HFFc6 (cell line): ENCODE data around the gene PMEPA1. TPM values are rescaled to one million over a fixed set of nuclear protein-coding genes. Genes with fewer than 3 reads are reported as not detected.

Experiments
- DNase-seq: peaks from one replicate; pipeline ENCODE4 v3.0.0-alpha.2; 2018
- H3K27ac Mint-ChIP-seq: 2 replicates; pipeline ENCODE4 v1.8.0; 2020; ENCODE audit warnings: mild to moderate bottlenecking, mixed read lengths
- H3K27me3 Mint-ChIP-seq: 2 replicates; pipeline ENCODE4 v1.8.0; 2021; ENCODE audit warnings: mild to moderate bottlenecking, moderate library complexity, mixed read lengths; ENCODE audit not compliant: insufficient read depth
- H3K36me3 Mint-ChIP-seq: 2 replicates; pipeline ENCODE4 v1.8.0; 2021; ENCODE audit warnings: low read depth, mixed read lengths
- H3K4me1 Mint-ChIP-seq: 2 replicates; pipeline ENCODE4 v1.8.0; 2020; ENCODE audit warnings: low read depth, mixed read lengths
- H3K4me3 Mint-ChIP-seq: 2 replicates; pipeline ENCODE4 v1.8.0; 2020; ENCODE audit warnings: mild to moderate bottlenecking, moderate library complexity, mixed read lengths
- H3K9me3 Mint-ChIP-seq: 2 replicates; pipeline ENCODE4 v1.8.0; 2020; ENCODE audit warnings: mild to moderate bottlenecking, mixed read lengths
- CTCF ChIP-seq: fragments of 200-600 bp; sonication (generic); IDR thresholded peaks from 2 replicates; pipeline ENCODE4 v1.5.0; 2021; ENCODE audit warnings: antibody characterized with exemption, mild to moderate bottlenecking
- total RNA-seq, 6 experiments: library from RNA; stranded (reverse); fragmentation: NEBNext Ultra II Directional; extraction: Animal tissue kit (Norgen Biotek cat#: 25700); gene quantifications; 2 replicates in 1 of 6; 3 replicates in 5 of 6; pipeline ENCODE4 v1.2.3, GENCODE V29; 2021

Gene PMEPA1
- total RNA-seq, 6 experiments from 2014 or later: 4.7 to 8.0 (median 5.3) TPM

GRCh38 chr20:57736738-57737347 is 27.0 kb upstream of the PMEPA1 start:
- Mint-ChIP-seq H3K4me3 (no peak overlapping the region), H3K9me3 (no peaks in the 10 kb centered on the region; the same call in 1 of the 2 replicates), H3K36me3 (no peaks in the 10 kb centered on the region), H3K27ac (no peak overlapping the region), H3K27me3 (peaks cover 52% of the 10 kb centered on the region), H3K4me1 (no peaks in the 10 kb centered on the region)
- TF ChIP-seq CTCF: no peak
- DNase-seq: no peak

GRCh38 chr20:57735831-57736737 is 26.3 kb upstream of the PMEPA1 start:
- no peak for DNase-seq
- Mint-ChIP-seq H3K27ac (no peak overlapping the region), H3K27me3 (peaks cover 49% of the 10 kb centered on the region), H3K9me3 (no peaks in the 10 kb centered on the region; the same call in 1 of the 2 replicates), H3K36me3 (no peaks in the 10 kb centered on the region), H3K4me1 (no peaks in the 10 kb centered on the region), H3K4me3 (no peak overlapping the region)
- no peak for TF ChIP-seq CTCF

GRCh38 chr20:57734754-57735153 is 24.9 kb upstream of the PMEPA1 start:
- Mint-ChIP-seq H3K27ac (no peak overlapping the region), H3K27me3 (peaks cover 53% of the 10 kb centered on the region), H3K4me1 (no peaks in the 10 kb centered on the region), H3K36me3 (no peaks in the 10 kb centered on the region), H3K9me3 (no peaks in the 10 kb centered on the region; the same call in 1 of the 2 replicates), H3K4me3 (no peak overlapping the region)
- DNase-seq: no peak
- TF ChIP-seq CTCF: no peak

- no peak overlapping the region for H3K27ac Mint-ChIP-seq
- DNase-seq: no peak
- no peaks in the 10 kb centered on the region for H3K36me3 Mint-ChIP-seq
- H3K9me3 Mint-ChIP-seq: no peaks in the 10 kb centered on the region; the same call in 1 of the 2 replicates
- peaks cover 59% of the 10 kb centered on the region for H3K27me3 Mint-ChIP-seq
- H3K4me1 Mint-ChIP-seq: no peaks in the 10 kb centered on the region
- no peak for TF ChIP-seq CTCF
- no peak overlapping the region for H3K4me3 Mint-ChIP-seq
Observed at GRCh38 chr20:57732226-57732625, 22.4 kb upstream of the PMEPA1 start.

- no peak for TF ChIP-seq CTCF
- Mint-ChIP-seq H3K9me3 (no peaks in the 10 kb centered on the region), H3K27ac (no peak overlapping the region), H3K36me3 (no peaks in the 10 kb centered on the region), H3K27me3 (peaks cover 55% of the 10 kb centered on the region), H3K4me3 (no peak overlapping the region), H3K4me1 (no peaks in the 10 kb centered on the region)
- DNase-seq: no peak
Observed at GRCh38 chr20:57728762-57729161, 18.9 kb upstream of the PMEPA1 start.
